Measurements from ENCODE around the gene PSD4. TPM values are rescaled to one million over a fixed set of nuclear protein-coding genes. Genes with fewer than 3 reads are reported as not detected.

The PSD4 gene
- total RNA-seq, 3 donors from 2014 or later, result 40.8 to 91.3 (median 64.4) TPM

DNA sequence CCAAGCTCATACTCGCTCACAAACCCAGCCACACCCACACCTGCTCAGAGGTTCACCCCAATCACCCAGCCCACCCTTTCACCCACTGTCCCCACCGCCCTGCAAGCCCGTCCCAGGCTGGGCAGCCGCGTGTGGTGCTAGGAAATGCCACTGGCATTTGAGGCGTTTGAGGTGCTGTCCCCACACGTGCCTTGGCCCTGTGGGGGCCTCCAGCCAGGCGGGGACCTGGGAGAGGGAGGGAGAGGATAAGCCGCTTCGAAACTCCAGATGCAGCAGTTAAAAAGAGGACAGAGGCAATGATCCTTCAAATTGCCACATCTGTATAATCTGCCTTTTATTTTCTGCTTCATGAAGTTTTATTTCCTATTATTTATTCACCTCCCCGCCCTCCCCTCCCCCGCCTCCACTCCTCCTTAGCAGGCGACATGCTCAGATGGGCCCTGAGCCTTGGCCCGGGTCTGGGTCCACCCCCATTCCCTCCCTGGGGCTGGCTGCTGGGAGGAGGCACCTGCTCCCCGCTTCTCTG is 35.9 kb downstream of the PSD4 start:
- Histone ChIP-seq H3K36me3 (ENCODE audit: low read depth) (no peaks in the 10 kb centered on the region), H3K4me3 (no peak overlapping the region), H3K9me3 (no peaks in the 10 kb centered on the region), H3K4me1 (ENCODE audit: low read depth) (peaks cover 15% of the 10 kb centered on the region)
- intact Hi-C loops (cut with DNase I, micrococcal nuclease), result no loop called here
- DNase-seq (no peak), ATAC-seq (no peak)
- TF ChIP-seq, protein P1, sequence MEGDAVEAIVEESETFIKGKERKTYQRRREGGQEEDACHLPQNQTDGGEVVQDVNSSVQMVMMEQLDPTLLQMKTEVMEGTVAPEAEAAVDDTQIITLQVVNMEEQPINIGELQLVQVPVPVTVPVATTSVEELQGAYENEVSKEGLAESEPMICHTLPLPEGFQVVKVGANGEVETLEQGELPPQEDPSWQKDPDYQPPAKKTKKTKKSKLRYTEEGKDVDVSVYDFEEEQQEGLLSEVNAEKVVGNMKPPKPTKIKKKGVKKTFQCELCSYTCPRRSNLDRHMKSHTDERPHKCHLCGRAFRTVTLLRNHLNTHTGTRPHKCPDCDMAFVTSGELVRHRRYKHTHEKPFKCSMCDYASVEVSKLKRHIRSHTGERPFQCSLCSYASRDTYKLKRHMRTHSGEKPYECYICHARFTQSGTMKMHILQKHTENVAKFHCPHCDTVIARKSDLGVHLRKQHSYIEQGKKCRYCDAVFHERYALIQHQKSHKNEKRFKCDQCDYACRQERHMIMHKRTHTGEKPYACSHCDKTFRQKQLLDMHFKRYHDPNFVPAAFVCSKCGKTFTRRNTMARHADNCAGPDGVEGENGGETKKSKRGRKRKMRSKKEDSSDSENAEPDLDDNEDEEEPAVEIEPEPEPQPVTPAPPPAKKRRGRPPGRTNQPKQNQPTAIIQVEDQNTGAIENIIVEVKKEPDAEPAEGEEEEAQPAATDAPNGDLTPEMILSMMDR (IDR thresholded peaks at IDR 0.05), result no peak

DNA sequence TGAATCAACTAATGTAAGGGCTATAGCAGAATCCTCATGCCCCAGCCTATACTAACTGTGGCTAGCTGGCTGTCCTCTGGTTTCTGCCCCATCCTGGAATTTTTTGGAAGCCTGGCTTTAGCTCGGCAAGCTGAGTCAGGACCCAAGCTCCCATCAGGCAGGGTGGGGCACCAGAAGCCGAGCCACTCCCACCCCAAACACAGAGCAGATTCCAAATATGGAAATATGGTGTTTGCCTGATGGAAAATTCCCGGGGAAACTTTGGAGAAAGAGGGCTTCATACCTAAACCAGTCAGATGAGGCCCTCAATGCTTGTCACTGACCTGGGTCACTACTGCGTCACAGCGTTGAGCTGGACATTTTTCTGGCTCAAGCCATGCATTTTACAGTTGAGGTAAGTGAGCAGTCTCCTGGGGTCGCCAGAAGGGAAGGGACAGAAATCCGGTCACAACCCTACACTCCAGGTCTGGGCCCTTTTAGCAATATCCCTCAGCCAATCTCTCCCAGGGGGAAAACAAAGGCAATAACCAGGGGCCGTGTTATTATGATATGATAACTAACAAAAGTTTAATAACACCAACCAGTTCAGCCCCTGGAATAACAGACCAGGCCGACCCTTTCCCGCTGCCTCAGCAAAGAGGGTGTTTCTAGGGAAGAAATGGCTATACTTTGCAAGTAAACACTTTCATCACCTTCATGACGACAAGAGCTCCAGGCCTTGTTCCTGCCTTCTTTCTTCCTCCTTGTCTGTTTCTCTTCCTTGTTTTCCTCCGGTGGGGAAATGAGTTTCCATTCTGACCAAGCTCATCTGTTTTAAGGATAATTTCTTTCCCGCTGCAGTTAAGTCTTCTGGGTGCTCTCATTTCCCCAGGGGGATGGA is 37.7 kb downstream of the PSD4 start:
- TF ChIP-seq, protein P1 (IDR thresholded peaks at IDR 0.05), result no peak
- ATAC-seq (peak; percentile 54), DNase-seq (no peak)
- Histone ChIP-seq H3K4me3 (no peak overlapping the region), H3K4me1 (ENCODE audit: low read depth) (peaks cover 10% of the 10 kb centered on the region), H3K9me3 (no peaks in the 10 kb centered on the region), H3K36me3 (ENCODE audit: low read depth) (no peaks in the 10 kb centered on the region)
- intact Hi-C loops (cut with DNase I, micrococcal nuclease), result no loop called here

DNA sequence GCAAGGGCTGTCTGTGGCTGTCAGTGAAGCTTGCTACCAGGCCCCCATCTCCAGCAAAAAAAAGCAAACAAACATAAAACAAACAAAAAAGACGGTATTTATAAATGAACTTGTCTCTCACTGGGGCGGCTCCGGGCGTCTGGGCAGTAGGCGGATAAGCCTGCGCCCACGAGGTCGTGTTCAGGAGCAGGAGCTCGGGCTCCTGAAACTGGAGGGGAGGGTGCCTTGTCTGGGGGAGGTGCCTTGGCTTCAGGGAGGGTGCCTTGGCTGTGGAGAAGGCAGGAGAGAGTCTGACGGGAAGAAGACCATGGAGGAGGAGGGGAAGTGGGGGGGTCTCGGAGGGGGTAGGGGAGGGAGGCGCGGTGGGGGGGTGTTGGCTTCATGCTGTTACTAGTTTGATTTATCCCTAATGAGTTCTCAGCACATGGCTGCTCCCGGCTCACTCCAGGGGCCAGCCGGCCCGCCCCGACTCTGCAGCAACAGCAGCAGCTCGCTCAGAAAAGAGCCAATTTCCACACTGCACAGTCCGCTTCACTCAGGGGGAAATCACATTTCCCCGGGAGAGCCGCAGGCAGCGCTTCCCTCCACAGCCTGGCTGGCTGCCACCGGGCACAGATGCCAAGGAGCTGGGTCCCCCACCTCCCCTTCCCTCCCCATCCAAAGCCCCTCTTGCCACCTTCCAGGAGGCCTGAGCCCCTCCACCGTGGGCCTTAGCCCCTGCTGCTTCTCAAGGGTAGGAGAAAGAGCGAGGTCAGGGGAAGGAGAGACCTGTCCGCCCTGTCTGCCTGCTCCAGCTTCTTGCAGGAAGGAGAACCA is 38.7 kb downstream of the PSD4 start:
- Histone ChIP-seq H3K36me3 (ENCODE audit: low read depth) (no peaks in the 10 kb centered on the region), H3K4me3 (no peak overlapping the region), H3K4me1 (ENCODE audit: low read depth) (peaks cover 16% of the 10 kb centered on the region), H3K9me3 (no peaks in the 10 kb centered on the region)
- DNase-seq (no peak), ATAC-seq (peak; percentile 5)
- intact Hi-C loops (cut with DNase I, micrococcal nuclease), result no loop called here
- TF ChIP-seq, protein P1 (IDR thresholded peaks at IDR 0.05), result no peak

DNA sequence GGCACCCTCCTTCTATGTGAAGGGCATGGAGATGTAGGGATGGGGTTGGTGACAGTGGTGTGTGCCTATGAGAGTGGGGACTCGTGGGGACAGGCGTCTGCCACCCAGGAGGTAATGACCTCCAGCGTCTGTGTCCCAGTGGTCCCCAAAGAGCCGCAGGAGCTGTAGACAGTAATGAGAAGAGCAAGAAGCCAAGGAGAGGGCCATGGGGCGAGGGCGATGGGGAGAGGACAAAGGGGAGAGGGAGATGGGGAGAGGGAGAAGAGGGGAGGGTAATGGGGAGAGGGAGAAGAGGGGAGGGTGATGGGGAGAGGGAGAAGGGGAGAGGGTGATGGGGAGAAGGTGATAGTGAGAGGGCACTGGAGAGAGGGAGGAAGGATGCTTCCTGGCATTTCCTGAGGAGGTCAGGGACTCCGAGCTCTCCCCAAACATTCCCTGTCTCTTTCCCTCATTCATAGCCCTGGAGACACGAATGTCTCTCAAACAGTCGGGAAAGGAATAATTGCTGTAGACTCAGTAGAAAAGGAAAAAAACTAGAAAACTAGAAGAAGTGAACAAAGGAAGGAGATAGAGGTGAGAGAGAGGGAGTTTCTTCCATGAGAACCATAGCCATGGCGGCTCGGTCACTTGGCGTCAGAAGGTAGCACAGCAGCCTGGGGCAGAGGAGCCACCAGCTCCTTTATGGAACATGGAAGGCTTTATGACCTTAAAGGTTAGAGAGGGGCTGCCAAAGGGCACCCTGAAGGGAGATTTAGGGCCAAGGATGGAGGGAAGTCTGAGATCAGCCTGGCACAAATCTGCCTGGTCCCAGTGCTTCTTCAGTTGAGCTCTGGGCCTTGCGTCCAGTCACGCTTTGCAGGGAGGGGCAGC is 39.5 kb downstream of the PSD4 start:
- Histone ChIP-seq H3K4me3 (no peak overlapping the region), H3K4me1 (ENCODE audit: low read depth) (peaks cover 25% of the 10 kb centered on the region), H3K36me3 (ENCODE audit: low read depth) (no peaks in the 10 kb centered on the region), H3K9me3 (no peaks in the 10 kb centered on the region)
- DNase-seq, result no peak
- TF ChIP-seq, protein P1 (IDR thresholded peaks at IDR 0.05), result no peak
- intact Hi-C loops (cut with DNase I, micrococcal nuclease), result no loop called here
- no peak for ATAC-seq

DNA sequence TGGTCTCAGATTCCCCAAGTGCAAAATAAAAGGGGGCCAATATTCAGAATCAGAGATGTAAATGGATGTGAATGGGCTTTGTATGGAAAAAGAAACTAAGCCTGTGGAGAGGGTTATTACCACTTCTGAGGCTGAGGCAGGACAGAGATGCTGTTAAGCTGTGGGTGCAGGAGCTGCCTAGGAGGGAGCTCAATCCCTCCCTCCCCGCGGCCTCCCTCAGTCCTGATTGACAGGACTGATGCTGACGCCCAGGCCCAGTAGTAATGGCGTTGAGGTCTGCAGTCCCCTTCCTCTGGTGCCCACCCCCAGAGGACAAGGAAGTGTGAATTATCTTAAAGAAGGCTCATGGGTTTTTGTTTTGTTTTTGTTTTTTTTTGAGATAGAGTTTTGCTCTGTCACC is 40.4 kb downstream of the PSD4 start:
- intact Hi-C loops (cut with DNase I, micrococcal nuclease), result no loop called here
- TF ChIP-seq, protein P1 (IDR thresholded peaks at IDR 0.05), result no peak
- H3K9me3 ChIP-seq, result no peaks in the 10 kb centered on the region
- H3K4me1 ChIP-seq (ENCODE audit: low read depth), result peaks cover 29% of the 10 kb centered on the region
- no peak for DNase-seq
- no peaks in the 10 kb centered on the region for H3K36me3 ChIP-seq (ENCODE audit: low read depth)
- H3K4me3 ChIP-seq, result no peak overlapping the region
- ATAC-seq, result no peak
